Lower lobe of right lung (tissue), 2 donors: ENCODE measurements around the gene KCNQ1. TPM values are rescaled to one million over a fixed set of nuclear protein-coding genes. Genes with fewer than 3 reads are reported as not detected.

Experiments used
- ATAC-seq, 2 donors: fragments of 200-7000 bp; cut with Tn5 transposase; one replicate each; pipeline ENCODE4 v1.9.1; 2020 to 2022; ENCODE audit warnings: mild to moderate bottlenecking in 2 of 2, moderate library complexity in 2 of 2
- DNase-seq: peaks from one replicate; pipeline ENCODE4 v3.0.0-alpha.2; 2020
- H3K27ac ChIP-seq: fragments of 200-600 bp; one replicate; pipeline ENCODE4 v1.8.0; 2022
- H3K27me3 ChIP-seq: fragments of 200-600 bp; one replicate; pipeline ENCODE4 v1.8.0; 2022; ENCODE audit warnings: low read depth
- H3K36me3 ChIP-seq: fragments of 200-600 bp; one replicate; pipeline ENCODE4 v1.8.0; 2022; ENCODE audit warnings: mild to moderate bottlenecking
- H3K4me1 ChIP-seq: fragments of 200-600 bp; one replicate; pipeline ENCODE4 v1.8.0; 2022
- H3K4me3 ChIP-seq: fragments of 200-600 bp; one replicate; pipeline ENCODE4 v1.8.0; 2022; ENCODE audit warnings: mild to moderate bottlenecking
- H3K9me3 ChIP-seq: fragments of 200-600 bp; one replicate; pipeline ENCODE4 v1.8.0; 2022
- CTCF ChIP-seq: fragments of 200-600 bp; IDR thresholded peaks from one replicate; pipeline ENCODE4 v1.8.0; 2022; ENCODE audit warnings: antibody characterized with exemption, mild to moderate bottlenecking
- intact Hi-C: fragments of 100-400 bp; cut with DNase I; formaldehyde crosslinking; loops from one replicate; pipeline ENCODE4 v1.11.0; 2022
- total RNA-seq: library from RNA; stranded (reverse); fragmentation: NEBNext Ultra II Directional; extraction: Animal tissue kit (Norgen Biotek cat#: 25700); gene quantifications from one replicate; pipeline ENCODE4 v1.2.1, GENCODE V29; 2021
- donor health status: DM: no; HTN: yes; CAD: no; lungs with severe emphysema.

Gene KCNQ1
- total RNA-seq, 1 donor from 2014 or later, result 51.0 TPM

- intact Hi-C loops, result no loop called here
- H3K27ac ChIP-seq, result no peak overlapping the region
- H3K4me1 ChIP-seq, result peaks cover 5% of the 10 kb centered on the region
- H3K9me3 ChIP-seq, result no peaks in the 10 kb centered on the region
- DNase-seq (no peak), ATAC-seq (no peak)
- TF ChIP-seq CTCF, result no peak
- H3K27me3 ChIP-seq, result no peaks in the 10 kb centered on the region
- no peak overlapping the region for H3K4me3 ChIP-seq
- H3K36me3 ChIP-seq, result no peaks in the 10 kb centered on the region
Measured at GRCh38 chr11:2721210-2721916, 276.6 kb downstream of the KCNQ1 start.

- Histone ChIP-seq H3K27me3 (no peaks in the 10 kb centered on the region), H3K27ac (no peak overlapping the region), H3K9me3 (no peaks in the 10 kb centered on the region), H3K4me1 (peaks cover 5% of the 10 kb centered on the region), H3K36me3 (no peaks in the 10 kb centered on the region), H3K4me3 (no peak overlapping the region)
- DNase-seq (no peak), ATAC-seq (no peak)
- TF ChIP-seq CTCF, result no peak
- intact Hi-C loops, result no loop called here
Measured at GRCh38 chr11:2722955-2723354, 278.1 kb downstream of the KCNQ1 start.

GRCh38 chr11:2724104-2724503 is 279.3 kb downstream of the KCNQ1 start:
- no peak overlapping the region for H3K4me3 ChIP-seq
- DNase-seq (no peak), ATAC-seq (no peak)
- intact Hi-C loops, result no loop called here
- H3K27ac ChIP-seq, result no peak overlapping the region
- H3K27me3 ChIP-seq, result no peaks in the 10 kb centered on the region
- no peak for TF ChIP-seq CTCF
- H3K9me3 ChIP-seq, result no peaks in the 10 kb centered on the region
- no peaks in the 10 kb centered on the region for H3K36me3 ChIP-seq
- peaks cover 5% of the 10 kb centered on the region for H3K4me1 ChIP-seq

GRCh38 chr11:2724653-2725367 is 280.0 kb downstream of the KCNQ1 start:
- ATAC-seq, result peak in 1 of 2 donors; percentile 6
- Histone ChIP-seq H3K9me3 (no peaks in the 10 kb centered on the region), H3K4me3 (no peak overlapping the region), H3K27me3 (no peaks in the 10 kb centered on the region), H3K27ac (no peak overlapping the region), H3K36me3 (no peaks in the 10 kb centered on the region), H3K4me1 (peaks cover 5% of the 10 kb centered on the region)
- no peak for DNase-seq
- intact Hi-C loops, result no loop called here
- no peak for TF ChIP-seq CTCF

GRCh38 chr11:2725368-2726300 is 280.8 kb downstream of the KCNQ1 start:
- intact Hi-C loops, result no loop called here
- no peaks in the 10 kb centered on the region for H3K9me3 ChIP-seq
- no peak overlapping the region for H3K4me3 ChIP-seq
- H3K27me3 ChIP-seq, result no peaks in the 10 kb centered on the region
- no peak for TF ChIP-seq CTCF
- no peaks in the 10 kb centered on the region for H3K36me3 ChIP-seq
- ATAC-seq (peak in 1 of 2 donors; percentile 22), DNase-seq (no peak)
- peaks cover 5% of the 10 kb centered on the region for H3K4me1 ChIP-seq
- H3K27ac ChIP-seq, result no peak overlapping the region
